CD4-positive, alpha-beta T cell treated with Interleukin-1 beta for 1 hour (primary cell): ENCODE data around the gene HOXC11.

Experiments
- DNase-seq, 2 donors: peaks; one replicate each; pipeline ENCODE4 v3.0.0-alpha.2; 2020 to 2022

Gene HOXC11

GRCh38 chr12:53960187-53961024 lies 12.5 kb upstream of the HOXC11 start:
- DNase-seq: no peak

- DNase-seq: no peak
Measured at GRCh38 chr12:53961025-53961761, 11.7 kb upstream of the HOXC11 start.

GRCh38 chr12:53963005-53963404 lies 9.9 kb upstream of the HOXC11 start:
- no peak for DNase-seq

- DNase-seq: no peak
Measured at GRCh38 chr12:53963434-53964314, 9.3 kb upstream of the HOXC11 start.

GRCh38 chr12:53964315-53964713 lies 8.6 kb upstream of the HOXC11 start:
- no peak for DNase-seq

DNA sequence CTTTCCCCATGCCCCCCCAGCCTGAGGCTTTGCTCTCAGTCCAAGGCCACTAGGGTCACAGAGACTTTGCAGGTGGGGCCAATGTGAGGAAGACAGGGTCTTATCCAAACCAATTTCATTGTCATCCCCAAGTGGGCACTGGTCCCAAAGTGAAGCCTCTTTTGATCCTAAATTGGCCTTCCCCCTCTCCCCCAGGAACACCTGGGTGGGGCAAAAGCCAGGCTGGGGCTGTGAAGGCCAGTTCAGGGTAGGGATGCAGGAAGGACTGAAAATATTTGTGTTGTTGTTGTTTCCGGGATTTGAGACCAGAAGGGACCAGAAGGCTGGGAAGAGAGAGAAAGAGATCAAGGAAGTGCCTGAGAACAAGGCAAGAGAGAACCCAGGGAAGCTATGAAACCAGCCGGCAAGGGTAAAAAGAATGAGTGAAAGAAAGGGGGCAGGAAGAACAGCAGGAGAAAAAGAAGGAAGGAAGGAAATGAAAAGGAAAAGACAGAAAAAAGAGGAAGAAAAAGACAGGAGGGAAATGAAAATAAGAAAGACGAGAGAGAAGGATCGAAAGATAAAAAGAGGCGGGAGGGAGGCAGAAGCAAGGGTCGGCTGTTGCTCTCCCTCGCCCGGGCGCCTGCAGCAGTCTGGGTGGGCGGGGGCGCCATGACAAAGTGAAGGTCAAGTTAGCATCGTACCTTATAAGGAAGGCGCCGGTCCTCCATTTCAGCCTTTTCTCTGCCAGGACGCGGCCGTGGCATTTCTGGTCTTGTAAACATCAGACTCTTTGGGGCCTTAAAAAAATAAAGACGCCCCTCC lies 7.4 kb upstream of the HOXC11 start:
- DNase-seq: no peak

- no peak for DNase-seq
Measured at GRCh38 chr12:53966085-53966384, 6.9 kb upstream of the HOXC11 start.

- DNase-seq: no peak
Measured at GRCh38 chr12:53966385-53967133, 6.4 kb upstream of the HOXC11 start.

DNA sequence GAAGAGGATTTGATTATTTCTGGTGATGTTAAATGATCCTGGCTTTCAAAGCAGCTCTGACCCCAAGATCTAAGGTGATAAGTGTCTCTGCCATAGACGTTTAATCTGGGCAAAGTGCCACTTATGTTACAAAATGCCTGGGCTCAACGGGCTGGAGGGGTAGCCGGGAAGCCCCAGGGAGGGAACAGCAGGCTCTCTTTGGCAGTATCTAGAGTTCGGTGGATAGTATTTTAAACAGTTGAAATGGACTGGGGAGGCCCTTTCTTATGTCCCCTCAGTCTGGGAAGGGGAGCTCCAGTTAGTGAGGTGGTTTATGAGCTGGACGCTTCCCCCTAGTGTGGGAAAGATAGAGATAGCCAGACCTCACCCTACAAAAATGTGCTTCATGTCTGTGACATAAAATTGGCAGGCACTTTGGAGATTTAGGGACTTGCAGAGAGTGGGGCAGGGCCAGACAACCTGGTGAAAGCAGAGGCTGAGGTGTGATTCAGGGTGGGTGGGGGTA lies 5.5 kb upstream of the HOXC11 start:
- DNase-seq: no peak

GRCh38 chr12:53968214-53969127 lies 4.5 kb upstream of the HOXC11 start:
- DNase-seq: no peak

DNA sequence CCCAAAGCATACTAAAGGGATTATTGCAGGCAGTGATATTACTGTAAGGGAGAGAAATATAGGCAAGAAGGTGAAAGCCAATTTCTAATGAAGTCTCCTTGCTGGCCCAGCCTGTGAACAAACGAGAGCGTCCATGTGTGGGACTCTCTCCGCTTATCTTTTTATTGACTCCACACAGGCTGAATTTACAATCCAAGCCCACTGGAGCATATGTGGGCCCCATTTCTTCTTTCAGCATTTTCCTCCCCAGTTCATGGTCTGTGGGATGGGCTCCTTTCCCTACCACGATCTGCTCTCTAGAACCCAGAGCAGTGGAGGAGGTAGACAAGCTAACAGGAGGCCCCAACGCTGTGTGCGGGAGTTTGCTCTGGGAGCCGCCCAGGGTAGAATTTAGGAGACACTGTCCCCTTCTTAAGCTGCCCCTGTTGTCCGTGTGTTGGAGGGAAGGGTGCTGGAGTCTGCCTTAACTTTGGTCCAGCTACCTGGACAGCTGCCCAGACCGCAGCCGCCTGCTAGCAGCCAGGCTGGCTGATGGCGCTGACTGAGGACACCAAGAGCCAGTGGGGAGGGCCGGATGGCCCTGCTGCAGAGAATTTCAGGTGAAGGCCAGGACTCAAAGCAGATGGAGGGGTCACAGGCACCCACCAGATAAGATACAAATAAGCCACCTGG lies 3.2 kb upstream of the HOXC11 start:
- no peak for DNase-seq

DNA sequence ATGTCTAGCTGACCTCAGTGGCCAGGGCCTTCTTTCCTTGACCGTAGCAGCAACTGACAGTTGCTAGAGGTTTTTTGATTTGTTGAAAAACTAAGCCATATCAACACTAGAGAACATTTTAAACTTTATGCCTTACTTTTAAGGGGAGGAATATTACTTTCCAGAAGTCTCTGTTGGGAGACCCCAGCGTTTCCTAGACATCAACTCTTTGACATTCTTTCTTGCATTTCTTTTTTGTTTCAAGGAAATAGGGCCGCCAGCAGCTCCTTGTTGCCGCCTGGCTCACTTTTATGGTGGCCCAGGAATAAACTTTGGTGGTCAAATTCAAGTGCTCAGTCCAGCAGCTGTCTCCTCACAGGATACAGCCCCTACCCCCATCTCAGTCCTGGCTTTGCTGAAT lies 2.5 kb upstream of the HOXC11 start:
- no peak for DNase-seq

GRCh38 chr12:53971129-53971528 lies 1.8 kb upstream of the HOXC11 start:
- DNase-seq: no peak

DNA sequence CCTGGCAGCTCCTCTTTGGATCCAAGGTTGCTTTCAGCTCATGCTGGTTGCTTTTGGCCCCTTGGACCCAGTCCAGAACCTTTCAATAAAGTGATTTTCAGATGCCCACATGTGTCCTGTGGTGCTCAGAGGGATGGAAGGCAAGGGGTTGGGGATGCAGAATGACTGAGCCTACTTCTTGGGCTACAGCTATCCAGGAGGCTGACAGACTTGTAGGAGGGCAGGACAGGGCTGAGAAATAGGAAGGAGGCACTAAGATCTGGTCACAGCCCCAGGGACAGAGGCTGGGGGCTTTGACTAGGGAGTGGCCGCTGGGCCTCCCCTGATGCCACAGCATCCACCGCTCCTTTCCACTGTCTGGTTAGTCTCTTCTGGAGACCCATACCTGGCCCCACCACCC lies 1.2 kb upstream of the HOXC11 start:
- DNase-seq: no peak

GRCh38 chr12:53972152-53972702 lies 699 bp upstream of the HOXC11 start:
- DNase-seq: no peak

DNA sequence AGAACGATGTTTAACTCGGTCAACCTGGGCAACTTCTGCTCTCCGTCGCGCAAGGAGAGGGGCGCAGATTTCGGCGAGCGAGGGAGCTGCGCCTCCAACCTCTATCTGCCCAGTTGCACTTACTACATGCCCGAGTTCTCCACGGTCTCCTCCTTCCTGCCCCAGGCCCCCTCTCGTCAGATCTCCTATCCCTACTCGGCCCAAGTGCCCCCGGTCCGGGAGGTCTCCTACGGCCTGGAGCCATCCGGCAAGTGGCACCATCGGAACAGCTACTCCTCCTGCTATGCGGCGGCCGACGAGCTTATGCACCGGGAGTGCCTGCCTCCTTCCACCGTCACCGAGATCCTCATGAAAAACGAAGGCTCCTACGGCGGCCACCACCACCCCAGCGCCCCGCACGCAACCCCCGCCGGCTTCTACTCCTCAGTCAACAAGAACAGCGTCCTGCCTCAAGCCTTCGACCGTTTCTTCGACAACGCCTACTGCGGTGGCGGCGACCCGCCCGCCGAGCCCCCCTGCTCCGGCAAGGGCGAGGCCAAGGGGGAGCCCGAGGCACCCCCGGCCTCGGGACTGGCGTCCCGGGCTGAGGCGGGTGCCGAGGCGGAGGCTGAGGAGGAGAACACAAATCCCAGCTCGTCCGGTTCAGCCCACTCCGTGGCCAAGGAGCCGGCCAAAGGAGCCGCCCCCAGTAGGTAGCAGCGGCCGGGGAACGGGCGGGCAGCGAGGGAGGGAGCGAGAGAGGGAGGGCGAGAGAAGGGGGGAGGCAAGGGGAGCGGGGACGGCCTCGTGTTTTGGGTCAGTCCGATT lies 513 bp downstream of the HOXC11 start:
- DNase-seq: no peak

DNA sequence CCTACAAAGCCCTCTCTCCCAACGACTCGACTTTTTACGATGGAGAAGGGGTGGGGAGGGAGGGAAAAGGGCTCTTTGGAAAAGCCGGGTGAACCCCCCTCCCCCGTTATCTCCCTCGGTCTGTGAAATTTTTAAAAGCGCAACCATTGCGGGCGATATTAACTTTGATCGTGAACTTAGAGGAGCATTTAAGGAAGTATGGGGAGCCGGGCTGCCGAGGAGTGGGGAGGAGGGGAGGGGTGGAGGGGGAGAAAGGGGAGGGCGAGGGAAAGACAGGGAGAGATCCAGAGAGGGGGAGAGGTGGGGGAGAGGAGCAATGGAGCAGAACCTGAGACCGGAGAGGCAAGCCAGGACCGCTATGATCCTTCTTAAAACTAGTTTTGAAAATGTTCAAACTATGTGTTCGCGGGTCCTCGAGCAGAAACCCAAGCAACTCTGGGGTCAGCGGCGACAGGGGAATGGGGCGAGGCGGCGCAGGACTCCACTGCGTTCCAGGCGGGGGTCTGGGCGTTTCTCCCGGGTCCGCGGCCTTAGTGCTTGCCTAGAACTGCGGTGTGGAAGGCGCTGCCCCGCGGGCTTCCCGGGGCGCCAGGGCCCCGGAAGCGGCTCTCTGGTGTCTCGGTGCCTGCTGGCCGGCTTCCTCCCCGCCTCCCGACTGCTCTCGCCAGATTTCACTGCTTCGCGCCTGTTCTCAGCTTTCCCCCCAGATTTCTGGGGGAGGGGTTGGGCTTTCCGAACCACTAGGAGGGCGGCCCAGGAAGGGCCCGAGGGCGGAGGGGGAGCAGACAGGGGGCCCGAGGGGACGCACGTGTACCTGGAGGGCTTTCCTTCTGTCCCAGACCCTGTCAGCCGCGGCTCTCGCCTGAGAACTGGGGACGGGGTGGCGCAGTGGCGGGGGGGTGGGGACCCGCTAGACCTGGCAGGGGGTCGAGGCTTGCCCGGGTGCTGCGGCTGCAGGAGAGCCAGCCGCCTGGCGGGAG lies 1.4 kb downstream of the HOXC11 start, which contains the start of gene HOTAIR:
HOTAIR (minus strand) TSS at position 871 of the 980 bp plus-strand sequence.
- peak; percentile 20 to 32 for DNase-seq
